Panc1 (cell line): ENCODE data around the gene MZB1. TPM values are rescaled to one million over a fixed set of nuclear protein-coding genes. Genes with fewer than 3 reads are reported as not detected.

Experiments used
- ATAC-seq: fragments of 200-7000 bp; cut with Tn5 transposase; 2 replicates; pipeline ENCODE4 v1.9.1; 2020; ENCODE audit warnings: mild to moderate bottlenecking, moderate library complexity
- BruUV-seq: library from RNA; stranded (reverse); fragments of 400-500 nt; replicated peaks from 2 replicates; lab custom pipeline; 2021; lab: Mats Ljungman, UMichigan
- CTCF ChIA-PET: fragments of 300-600 bp; sonication (Branson Sonifier 250); formaldehyde crosslinking; loops from one replicate; lab custom pipeline; 2022; ENCODE audit warnings: antibody characterized with exemption; lab: Charles Lee
- POLR2A ChIA-PET: fragments of 300-600 bp; sonication (Branson Sonifier 250); formaldehyde crosslinking; loops from one replicate; lab custom pipeline; 2022; ENCODE audit warnings: antibody characterized with exemption; lab: Charles Lee
- DNase-seq: peaks from one replicate; pipeline ENCODE4 v3.0.0-alpha.2; 2010; ENCODE audit warnings: low read depth, low spot score
- H3K27ac ChIP-seq: 2 replicates; pipeline ENCODE4 v1.5.1; 2011; ENCODE audit warnings: mild to moderate bottlenecking, low read length, inconsistent platforms
- H3K27me3 ChIP-seq: fragments of 200-500 bp; sonication (Bioruptor generic); 2 replicates; pipeline ENCODE4 v1.6.0; 2014; ENCODE audit warnings: low read length, inconsistent platforms; ENCODE audit not compliant: control insufficient read depth, insufficient read depth
- H3K36me3 ChIP-seq: fragments of 200-500 bp; sonication (Bioruptor generic); 2 replicates; pipeline ENCODE4 v1.5.1; 2014; ENCODE audit warnings: inconsistent platforms, mild to moderate bottlenecking, low read length, moderate library complexity; ENCODE audit not compliant: control insufficient read depth, insufficient read depth
- H3K4me1 ChIP-seq: 2 replicates; pipeline ENCODE4 v1.5.1; 2011; ENCODE audit warnings: inconsistent platforms, mild to moderate bottlenecking, low read length, moderate library complexity; ENCODE audit not compliant: control insufficient read depth, insufficient read depth
- H3K4me3 ChIP-seq, 2 experiments: 2 replicates each; pipeline ENCODE4 v1.5.1; 2011 to 2012; ENCODE audit warnings: low read depth in 2 of 2, low read length in 2 of 2, mild to moderate bottlenecking in 2 of 2, inconsistent platforms in 1 of 2, moderate library complexity in 1 of 2
- H3K9me3 ChIP-seq: fragments of 200-500 bp; sonication (Bioruptor generic); 2 replicates; pipeline ENCODE4 v1.5.1; 2014; ENCODE audit warnings: low read depth, mild to moderate bottlenecking, inconsistent platforms, low read length, moderate library complexity; ENCODE audit not compliant: control insufficient read depth, insufficient read depth
- POLR2AphosphoS5 ChIP-seq: IDR thresholded peaks from 2 replicates; pipeline ENCODE4 v1.6.1; 2012; ENCODE audit warnings: mild to moderate bottlenecking, low read depth, low read length, moderate library complexity
- SIN3A ChIP-seq: IDR thresholded peaks from 2 replicates; pipeline ENCODE4 v1.6.1; 2012; ENCODE audit warnings: low read depth, mild to moderate bottlenecking, low read length, moderate library complexity, borderline replicate concordance; ENCODE audit not compliant: insufficient read depth
- TCF7L2 ChIP-seq: IDR thresholded peaks from 2 replicates; pipeline ENCODE4 v1.6.1; 2011; ENCODE audit warnings: mild to moderate bottlenecking, low read depth, low read length, inconsistent platforms
- in situ Hi-C: cut with HindIII; loops from 2 replicates; pipeline ENCODE4 v1.10.0; 2016; ENCODE audit warnings: low sequenced_read_pairs, low pct_unique_long_range_greater_than_20kb
- intact Hi-C: fragments of 100-400 bp; cut with micrococcal nuclease; formaldehyde crosslinking; loops from one replicate; pipeline ENCODE4 v1.10.0; 2022; ENCODE audit not compliant: unreplicated experiment
- total RNA-seq: library from RNA; stranded (reverse); gene quantifications from one replicate; pipeline ENCODE4 v1.2.1, GENCODE V29; 2021; ENCODE audit not compliant: unreplicated experiment
- TF ChIP-seq, protein P1 (sequence below), 2 experiments: IDR thresholded peaks; 2 replicates each; pipeline ENCODE4 v1.6.1; 2011 to 2012; ENCODE audit warnings: low read depth in 2 of 2, control low read depth in 1 of 2, low read length in 1 of 2, mild to moderate bottlenecking in 1 of 2, moderate library complexity in 1 of 2; ENCODE audit not compliant: insufficient read depth in 1 of 2
- TF ChIP-seq, protein P2 (sequence below): fragments of 450-650 bp; IDR thresholded peaks from 2 replicates; pipeline ENCODE4 v1.5.1; 2017; ENCODE audit warnings: mild to moderate bottlenecking

The MZB1 gene
- total RNA-seq, 1 experiment from 2014 or later = 0.49 TPM

DNA sequence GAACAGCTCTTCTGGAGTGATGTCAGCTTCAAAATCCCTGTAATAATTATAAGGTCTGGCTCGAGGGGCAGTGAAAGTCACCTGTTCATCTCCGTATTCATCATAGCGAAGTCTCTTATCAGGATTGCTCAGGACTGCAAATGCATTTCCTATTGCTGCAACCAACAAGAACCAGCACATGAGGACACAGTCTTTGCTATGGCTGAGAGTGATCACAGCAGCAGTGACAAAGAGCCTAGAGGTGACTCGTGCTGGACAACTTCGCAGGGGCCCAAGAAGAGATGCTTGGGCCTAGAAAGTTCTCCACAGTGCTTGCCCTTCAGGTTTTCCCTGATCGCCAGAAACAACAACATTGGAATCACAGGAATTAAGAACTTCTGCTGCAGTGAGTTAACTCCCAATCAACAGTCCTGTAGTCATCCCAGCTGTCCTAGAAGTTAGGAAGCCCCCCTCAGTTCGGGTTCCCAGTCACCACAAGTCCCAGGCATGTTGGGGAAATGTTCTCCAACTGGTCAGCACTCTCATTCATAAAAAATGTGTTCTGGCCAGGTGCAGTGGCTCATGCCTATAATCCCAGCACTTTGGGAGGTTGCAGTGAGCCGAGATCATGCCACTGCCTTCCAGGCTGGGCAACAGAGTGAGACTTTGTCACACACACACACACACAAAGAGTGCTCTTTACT, 36.6 kb upstream of the MZB1 start:
- no peak overlapping the region for H3K4me3 ChIP-seq
- no peak for DNase-seq
- H3K27ac ChIP-seq = no peak overlapping the region
- no peaks in the 10 kb centered on the region for H3K27me3 ChIP-seq
- ChIA-PET CTCF (no interaction called here), POLR2A (no interaction called here)
- TF ChIP-seq SIN3A = no peak
- no peak for TF ChIP-seq TCF7L2
- TF ChIP-seq POLR2AphosphoS5 = no peak
- no peaks in the 10 kb centered on the region for H3K9me3 ChIP-seq
- intact Hi-C loops = no loop called here
- no peaks in the 10 kb centered on the region for H3K36me3 ChIP-seq
- ATAC-seq = no peak
- BruUV-seq = no TSS peak
- H3K4me1 ChIP-seq = no peaks in the 10 kb centered on the region
- in situ Hi-C loops = no loop called here

DNA sequence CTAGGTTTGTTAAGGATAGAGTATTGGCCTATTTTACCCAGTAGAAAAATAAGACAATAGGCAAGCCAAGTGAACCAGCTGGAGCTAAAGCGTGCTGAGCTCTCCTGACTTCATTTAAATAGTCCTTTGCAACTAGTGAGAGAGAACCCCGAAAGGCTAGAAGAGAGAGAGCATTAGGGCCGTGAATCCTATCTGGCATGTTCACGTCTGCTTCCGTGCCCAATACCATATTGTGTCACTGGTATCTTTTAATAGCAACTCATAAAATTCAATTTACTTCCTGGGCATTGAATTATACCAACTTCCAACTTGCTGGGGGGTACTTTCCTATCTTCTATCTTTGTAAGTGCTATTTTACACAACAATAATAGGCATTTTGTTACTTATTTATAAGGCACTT, 35.8 kb upstream of the MZB1 start:
- ATAC-seq = no peak
- ChIA-PET CTCF (no interaction called here), POLR2A (no interaction called here)

More for the DNA sequence above, 35.8 kb upstream of the MZB1 start:
- intact Hi-C loops (no loop called here), in situ Hi-C loops (no loop called here)
- no peaks in the 10 kb centered on the region for H3K9me3 ChIP-seq
- no peak overlapping the region for H3K27ac ChIP-seq
- no peaks in the 10 kb centered on the region for H3K27me3 ChIP-seq
- DNase-seq = no peak
- no peak overlapping the region for H3K4me3 ChIP-seq
- no peaks in the 10 kb centered on the region for H3K36me3 ChIP-seq
- H3K4me1 ChIP-seq = no peaks in the 10 kb centered on the region
- BruUV-seq = no TSS peak
- no peak for TF ChIP-seq SIN3A
- no peak for TF ChIP-seq POLR2AphosphoS5
- TF ChIP-seq, protein P1, sequence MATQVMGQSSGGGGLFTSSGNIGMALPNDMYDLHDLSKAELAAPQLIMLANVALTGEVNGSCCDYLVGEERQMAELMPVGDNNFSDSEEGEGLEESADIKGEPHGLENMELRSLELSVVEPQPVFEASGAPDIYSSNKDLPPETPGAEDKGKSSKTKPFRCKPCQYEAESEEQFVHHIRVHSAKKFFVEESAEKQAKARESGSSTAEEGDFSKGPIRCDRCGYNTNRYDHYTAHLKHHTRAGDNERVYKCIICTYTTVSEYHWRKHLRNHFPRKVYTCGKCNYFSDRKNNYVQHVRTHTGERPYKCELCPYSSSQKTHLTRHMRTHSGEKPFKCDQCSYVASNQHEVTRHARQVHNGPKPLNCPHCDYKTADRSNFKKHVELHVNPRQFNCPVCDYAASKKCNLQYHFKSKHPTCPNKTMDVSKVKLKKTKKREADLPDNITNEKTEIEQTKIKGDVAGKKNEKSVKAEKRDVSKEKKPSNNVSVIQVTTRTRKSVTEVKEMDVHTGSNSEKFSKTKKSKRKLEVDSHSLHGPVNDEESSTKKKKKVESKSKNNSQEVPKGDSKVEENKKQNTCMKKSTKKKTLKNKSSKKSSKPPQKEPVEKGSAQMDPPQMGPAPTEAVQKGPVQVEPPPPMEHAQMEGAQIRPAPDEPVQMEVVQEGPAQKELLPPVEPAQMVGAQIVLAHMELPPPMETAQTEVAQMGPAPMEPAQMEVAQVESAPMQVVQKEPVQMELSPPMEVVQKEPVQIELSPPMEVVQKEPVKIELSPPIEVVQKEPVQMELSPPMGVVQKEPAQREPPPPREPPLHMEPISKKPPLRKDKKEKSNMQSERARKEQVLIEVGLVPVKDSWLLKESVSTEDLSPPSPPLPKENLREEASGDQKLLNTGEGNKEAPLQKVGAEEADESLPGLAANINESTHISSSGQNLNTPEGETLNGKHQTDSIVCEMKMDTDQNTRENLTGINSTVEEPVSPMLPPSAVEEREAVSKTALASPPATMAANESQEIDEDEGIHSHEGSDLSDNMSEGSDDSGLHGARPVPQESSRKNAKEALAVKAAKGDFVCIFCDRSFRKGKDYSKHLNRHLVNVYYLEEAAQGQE (IDR thresholded peaks at IDR 0.05; ENCODE audit: insufficient read depth in 1 of 2, low read depth in 2 of 2, low read length in 1 of 2) = no peak
- TF ChIP-seq, protein P2, sequence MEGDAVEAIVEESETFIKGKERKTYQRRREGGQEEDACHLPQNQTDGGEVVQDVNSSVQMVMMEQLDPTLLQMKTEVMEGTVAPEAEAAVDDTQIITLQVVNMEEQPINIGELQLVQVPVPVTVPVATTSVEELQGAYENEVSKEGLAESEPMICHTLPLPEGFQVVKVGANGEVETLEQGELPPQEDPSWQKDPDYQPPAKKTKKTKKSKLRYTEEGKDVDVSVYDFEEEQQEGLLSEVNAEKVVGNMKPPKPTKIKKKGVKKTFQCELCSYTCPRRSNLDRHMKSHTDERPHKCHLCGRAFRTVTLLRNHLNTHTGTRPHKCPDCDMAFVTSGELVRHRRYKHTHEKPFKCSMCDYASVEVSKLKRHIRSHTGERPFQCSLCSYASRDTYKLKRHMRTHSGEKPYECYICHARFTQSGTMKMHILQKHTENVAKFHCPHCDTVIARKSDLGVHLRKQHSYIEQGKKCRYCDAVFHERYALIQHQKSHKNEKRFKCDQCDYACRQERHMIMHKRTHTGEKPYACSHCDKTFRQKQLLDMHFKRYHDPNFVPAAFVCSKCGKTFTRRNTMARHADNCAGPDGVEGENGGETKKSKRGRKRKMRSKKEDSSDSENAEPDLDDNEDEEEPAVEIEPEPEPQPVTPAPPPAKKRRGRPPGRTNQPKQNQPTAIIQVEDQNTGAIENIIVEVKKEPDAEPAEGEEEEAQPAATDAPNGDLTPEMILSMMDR = no peak
- TF ChIP-seq TCF7L2 = no peak
